NCI-H187 (cell line): ENCODE measurements around the gene CCDC85B.
"Not testable (repeated sequence)": the region's sequence is repeated elsewhere in the genome, so short reads cannot be mapped to it uniquely, and the experiment has no call there.

Experiments
- DNase-seq, 2 experiments: peaks; one replicate each; lab custom pipeline; 2025; lab: John Stamatoyannopoulos, UW

Gene CCDC85B

GRCh38 chr11:65887723-65888162 is 2.7 kb upstream of the CCDC85B start:
- DNase-seq = no peak

- peak; percentile 72 to 90 for DNase-seq
Measured at GRCh38 chr11:65888163-65888814, 2.2 kb upstream of the CCDC85B start, which contains the start of gene FIBP. Gene FIBP (minus strand): TSS chr11:65888471. CDS start chr11:65888418, 53 bp downstream.

DNA sequence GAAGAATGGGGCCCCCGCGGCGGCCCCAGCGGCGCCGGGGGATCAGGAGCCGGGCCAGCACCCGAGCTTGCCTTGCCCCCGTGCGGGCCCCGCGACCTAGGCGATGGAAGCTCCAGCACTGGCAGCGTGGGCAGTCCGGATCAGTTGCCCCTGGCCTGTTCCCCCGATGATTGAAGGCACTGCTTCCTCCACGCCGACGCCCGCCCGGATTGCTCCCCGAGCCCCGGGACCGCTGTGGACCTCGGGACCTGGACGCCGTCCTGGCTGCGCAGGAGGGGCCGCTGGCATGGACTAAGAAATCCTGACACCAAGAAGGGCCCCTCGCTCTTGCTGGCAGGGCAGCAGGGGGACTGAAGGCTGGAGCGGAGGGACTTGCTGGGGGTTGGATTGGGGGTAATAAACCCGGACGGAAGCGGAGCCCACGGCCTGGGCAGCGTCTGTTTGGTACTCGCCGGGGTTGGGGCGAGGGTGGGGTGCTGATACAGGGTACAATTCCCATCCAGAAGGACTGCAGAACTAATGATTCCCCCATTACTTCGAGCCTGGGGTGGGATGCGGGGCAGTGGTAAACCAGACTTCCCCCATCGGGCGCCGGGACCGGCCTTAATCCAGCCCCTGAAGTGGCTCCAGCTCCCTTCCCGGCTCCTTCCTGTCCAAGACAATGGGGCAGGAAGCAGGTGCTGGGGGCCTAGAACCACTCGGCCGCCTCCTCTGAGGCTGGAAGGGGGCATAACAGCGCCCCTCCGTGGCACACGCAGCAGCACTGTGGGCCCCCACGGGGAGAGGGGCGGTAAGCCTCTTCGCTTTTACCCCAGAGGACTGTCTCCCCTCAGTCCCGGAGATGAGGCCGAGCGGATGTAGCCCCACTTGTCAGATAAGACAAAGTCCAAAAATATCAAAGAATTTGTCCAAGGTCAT is 1.0 kb downstream of the CCDC85B start:
- no peak for DNase-seq

GRCh38 chr11:65892137-65892540 is 1.7 kb downstream of the CCDC85B start:
- DNase-seq = not testable (repeated sequence)

DNA sequence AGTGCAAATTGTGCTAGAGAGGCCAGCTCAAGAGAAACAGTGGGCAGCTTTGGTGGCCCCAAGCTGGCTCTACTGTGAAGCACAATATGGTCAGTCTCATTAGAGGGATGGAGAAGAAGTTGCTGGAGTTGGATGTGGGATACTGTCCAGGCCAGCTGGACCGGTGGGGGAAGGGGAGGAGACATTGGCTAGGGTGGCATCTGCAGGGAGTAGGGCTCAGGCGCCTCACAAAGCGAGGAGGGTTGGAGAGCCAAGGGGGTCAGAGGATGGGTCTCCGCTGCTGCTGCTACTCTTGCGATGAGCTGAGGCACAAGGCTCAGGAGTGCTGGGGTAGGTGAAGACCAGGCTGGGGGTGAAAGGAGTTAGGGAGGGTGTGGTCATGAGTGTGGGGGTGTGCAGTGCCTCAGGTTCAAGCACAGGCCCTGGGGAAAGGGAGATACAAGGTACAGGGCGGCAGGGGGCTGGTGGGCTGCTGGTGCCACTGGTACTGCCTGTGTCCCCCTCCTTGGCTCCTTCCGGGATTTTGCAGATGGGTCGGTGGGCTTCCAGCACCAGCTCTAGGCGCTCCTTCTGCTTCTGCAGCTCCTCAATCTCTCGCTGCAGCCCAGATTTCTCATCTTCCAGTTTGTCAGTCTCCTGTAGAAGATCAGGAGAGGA is 2.3 kb downstream of the CCDC85B start:
- no peak for DNase-seq

- no peak for DNase-seq
Measured at GRCh38 chr11:65894034-65894591, 3.6 kb downstream of the CCDC85B start.

GRCh38 chr11:65895482-65895981 is 5.1 kb downstream of the CCDC85B start:
- DNase-seq = no peak

- DNase-seq = no peak
Measured at GRCh38 chr11:65896034-65896999, 5.8 kb downstream of the CCDC85B start.

DNA sequence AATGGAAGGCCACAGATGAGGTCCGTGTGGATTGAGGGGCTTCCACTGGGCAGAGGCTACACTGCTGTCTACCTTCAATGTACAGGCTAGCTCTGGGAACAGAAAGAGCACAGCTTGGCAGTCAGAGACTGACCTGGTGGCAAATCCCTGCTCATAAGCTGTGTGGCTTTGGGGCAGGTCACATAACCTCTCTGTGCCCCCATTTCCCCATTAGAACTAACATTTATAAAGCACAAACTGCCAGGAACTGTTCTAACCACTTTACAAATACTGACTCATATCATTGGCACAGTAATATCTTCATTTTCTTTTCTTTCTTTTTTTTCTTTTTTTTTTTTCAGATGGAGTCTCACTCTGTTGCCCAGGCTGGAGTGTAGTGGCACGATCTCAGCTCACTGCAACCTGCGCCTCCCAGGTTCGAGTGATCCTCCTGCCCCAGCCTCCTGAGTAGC is 6.6 kb downstream of the CCDC85B start:
- no peak for DNase-seq

DNA sequence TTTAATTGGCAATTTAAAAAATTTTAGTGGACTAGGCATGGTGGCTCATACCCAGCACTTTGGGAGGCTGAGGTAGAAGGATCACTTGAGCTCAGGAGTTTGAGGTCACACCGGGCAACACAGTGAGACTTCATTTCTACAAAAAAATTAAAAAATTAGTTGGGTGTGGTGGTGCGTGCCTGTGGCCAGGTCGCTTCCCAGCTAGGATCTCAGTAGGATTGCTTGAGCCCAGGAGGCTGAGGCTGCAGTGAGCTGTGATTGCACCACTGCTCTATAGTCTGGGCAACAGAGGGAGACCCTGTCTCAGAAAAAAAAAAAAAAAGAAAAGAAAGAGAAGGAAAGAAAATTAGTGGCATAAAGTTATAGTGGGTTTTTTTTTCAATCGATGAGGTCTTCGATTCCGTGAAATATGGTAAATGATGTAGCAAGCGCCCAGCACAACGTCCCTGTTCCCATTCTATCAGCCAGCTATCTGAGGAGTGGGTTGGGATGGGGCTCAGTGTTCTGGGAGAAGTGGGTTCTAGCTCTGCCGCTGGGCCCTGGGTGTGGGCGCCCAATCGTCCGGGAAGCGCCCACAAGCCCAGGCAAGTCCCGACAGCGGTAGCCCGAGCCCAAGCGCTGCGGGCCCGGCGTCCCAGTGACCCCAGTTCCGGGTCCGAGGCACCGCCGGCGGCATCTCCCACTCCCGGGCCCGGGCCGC is 8.3 kb downstream of the CCDC85B start:
- no peak for DNase-seq

DNA sequence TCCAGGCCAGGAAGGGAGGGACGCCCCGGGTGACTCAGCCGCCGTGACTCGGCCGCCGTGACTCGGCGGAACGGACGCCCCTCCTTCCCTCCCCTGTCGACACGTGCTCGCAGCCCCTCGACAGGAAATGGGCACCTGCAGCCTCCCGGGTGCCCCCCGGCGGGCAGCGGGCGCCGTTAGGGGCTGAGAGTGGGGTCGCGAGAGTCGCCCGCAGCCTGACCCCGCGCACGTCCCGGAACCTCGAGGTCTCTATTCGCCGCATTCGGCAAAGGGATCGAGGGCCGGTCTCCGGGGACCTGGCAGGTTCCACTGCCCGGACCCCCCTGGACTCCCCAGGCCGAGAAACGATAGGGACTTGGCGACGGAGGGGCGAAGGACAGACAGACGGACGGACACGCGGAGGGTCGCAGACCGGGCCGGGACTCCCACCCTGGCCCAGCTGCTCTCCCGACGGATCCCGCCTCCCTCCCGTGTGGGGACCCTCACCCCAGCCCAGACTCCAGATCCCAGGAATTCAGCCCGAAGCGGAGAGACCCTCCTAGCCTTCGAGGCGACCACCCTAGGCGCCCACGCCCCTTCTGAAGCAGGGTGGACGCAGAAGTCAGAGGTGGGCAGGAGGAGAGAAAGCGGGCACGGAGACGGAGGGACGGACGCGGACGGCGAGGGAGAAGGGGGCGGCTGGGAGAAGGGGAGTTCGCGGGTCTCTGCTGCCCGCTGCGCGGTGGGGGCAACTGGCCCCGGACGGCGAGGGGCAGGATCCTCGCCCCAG is 9.1 kb downstream of the CCDC85B start:
- no peak for DNase-seq

GRCh38 chr11:65900125-65900898 is 9.8 kb downstream of the CCDC85B start, which contains the start of gene FOSL1:
Gene FOSL1 (minus strand): TSS chr11:65900388. CDS start chr11:65900339, 49 bp downstream.
- peak in 1 of 2 experiments; percentile 59 for DNase-seq

DNA sequence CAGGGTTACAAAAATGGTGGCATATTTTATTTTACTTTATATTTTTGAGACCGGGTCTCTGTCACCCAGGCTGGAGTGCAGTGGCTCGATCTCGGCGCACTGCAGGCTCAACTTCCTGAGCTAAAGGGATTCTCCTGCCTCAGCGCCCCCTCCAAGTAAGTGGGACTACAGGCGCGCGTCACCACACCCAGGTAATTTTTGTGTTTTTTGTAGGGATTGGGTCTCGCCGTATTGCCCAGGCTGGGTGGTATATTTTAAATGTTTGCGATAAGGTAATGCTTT is 10.4 kb downstream of the CCDC85B start:
- no peak for DNase-seq

DNA sequence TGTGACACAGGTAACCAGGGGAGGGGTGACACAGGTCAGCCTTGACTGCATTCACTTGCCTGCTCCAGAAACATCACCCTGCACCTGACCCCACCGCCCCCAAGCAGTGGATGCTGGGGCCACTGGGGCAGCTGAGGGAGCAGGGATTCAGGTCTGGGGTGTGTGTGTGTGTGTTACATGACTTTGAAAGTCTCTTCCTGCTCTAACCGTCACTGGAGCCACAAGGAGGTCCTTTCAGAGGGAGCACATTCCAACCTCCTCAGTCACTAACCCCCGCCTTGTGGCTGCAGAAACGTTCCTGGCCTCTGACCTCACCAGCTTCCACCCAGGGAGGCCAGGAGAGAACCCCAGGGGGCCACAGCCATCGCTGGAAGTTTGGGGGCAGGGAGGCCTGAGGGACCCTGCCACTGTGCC is 12.6 kb downstream of the CCDC85B start:
- DNase-seq = no peak

DNA sequence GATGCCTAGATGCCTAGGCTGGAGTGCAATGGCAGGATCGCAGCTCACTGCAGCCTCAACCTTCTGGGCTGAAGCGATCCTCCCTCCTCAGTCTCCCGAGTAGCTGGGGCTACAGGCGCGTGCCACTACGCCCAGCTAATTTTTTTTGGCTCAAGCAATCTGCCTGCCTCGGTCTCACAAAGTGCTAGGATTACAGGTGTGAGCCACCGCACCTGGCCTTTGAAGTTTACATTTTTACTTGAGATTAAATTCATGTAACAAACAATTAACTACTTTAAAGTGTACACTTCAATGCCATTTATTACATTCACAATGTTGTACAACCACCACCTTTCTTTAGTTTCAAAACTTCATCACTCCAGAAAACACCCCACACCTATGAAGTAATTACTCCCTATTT is 13.2 kb downstream of the CCDC85B start:
- no peak for DNase-seq

DNA sequence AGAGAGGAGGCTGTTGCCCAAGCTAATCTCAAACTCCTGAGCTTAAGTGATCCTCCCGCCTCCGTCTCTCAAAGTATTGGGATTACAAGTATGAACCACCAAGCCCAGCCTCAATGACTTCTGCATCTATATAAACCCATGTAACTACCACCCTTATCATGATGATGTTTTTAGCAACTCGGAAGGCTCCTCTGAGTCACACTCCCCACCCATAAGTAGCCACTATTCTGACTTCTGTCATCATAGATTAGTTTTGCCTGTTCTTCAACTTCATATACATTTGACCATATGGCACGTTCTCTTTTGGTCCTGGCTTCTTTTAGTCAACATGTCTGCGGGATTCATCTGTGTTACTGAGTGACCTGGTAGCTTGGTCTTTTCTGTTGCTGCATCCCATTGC is 16.1 kb downstream of the CCDC85B start:
- DNase-seq = no peak

DNA sequence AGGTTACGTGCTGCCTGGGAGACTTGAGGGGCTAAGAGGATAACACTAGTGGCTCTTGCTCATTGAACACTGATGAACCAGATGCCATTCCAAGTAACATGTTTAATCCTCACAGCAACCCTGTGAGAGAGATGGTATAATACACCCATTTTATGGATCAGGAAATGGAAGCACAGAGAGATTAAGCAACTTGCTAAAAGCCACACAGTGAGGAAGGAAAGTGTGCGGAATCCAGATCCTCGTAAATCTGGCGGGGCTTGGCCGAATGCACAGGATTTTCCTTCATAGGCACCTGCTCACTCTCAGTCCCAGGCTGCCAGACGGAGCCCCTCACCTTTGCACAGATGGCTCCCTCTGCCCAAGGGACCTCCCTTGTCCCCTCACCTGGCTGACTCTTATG is 17.4 kb downstream of the CCDC85B start:
- no peak for DNase-seq

DNA sequence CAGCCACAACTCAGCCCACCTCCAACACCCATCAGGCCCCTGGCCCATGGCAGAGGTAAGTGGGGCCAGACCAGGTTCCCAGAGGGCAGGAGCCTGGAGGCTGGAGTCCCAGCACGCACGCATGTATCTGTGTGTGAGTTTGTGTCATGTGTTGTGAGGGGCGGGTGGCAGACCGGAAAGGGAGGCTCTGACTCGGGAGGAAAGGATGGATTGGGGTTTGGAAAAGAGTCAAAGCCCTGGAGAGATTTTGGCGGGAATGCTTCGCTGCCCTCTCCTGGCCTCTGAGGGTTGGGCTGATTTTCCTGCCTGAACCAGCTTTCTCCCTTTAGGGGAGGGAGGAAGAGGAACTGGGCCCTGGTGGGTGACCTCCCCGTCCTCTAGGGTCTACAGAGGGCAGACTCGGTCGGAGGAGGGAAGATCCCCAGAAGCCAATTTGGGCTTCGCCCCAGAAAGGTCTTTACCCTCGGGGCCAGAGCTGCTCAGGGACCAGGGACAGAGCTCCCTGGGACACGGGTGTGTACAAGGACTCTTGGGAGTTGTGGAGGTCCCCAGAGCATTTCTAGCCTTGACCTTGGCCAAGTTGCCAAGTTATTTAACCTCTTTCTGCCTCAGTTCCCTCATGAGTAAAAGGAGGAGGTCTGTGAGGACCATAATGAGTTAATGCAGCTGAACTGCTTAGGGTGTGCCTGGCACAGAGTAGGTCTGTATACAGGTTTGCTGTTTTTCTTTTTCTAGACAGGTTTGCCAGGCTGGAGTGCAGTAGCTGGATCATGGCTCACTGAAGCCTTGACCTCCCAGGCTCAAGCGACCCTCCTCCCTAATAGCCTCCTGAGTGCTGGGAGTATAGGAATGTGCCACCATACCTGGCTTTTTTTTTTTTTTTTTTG is 21.5 kb downstream of the CCDC85B start:
- DNase-seq = no peak
